Panc1 (cell line): ENCODE data around the gene GOLPH3. TPM values are rescaled to one million over a fixed set of nuclear protein-coding genes. Genes with fewer than 3 reads are reported as not detected.

Source experiments
- ATAC-seq: fragments of 200-7000 bp; cut with Tn5 transposase; 2 replicates; pipeline ENCODE4 v1.9.1; 2020; ENCODE audit warnings: mild to moderate bottlenecking, moderate library complexity
- BruUV-seq: library from RNA; stranded (reverse); fragments of 400-500 nt; replicated peaks from 2 replicates; lab custom pipeline; 2021; lab: Mats Ljungman, UMichigan
- CTCF ChIA-PET: fragments of 300-600 bp; sonication (Branson Sonifier 250); formaldehyde crosslinking; loops from one replicate; lab custom pipeline; 2022; ENCODE audit warnings: antibody characterized with exemption; lab: Charles Lee
- POLR2A ChIA-PET: fragments of 300-600 bp; sonication (Branson Sonifier 250); formaldehyde crosslinking; loops from one replicate; lab custom pipeline; 2022; ENCODE audit warnings: antibody characterized with exemption; lab: Charles Lee
- DNase-seq: peaks from one replicate; pipeline ENCODE4 v3.0.0-alpha.2; 2010; ENCODE audit warnings: low read depth, low spot score
- H3K27ac ChIP-seq: 2 replicates; pipeline ENCODE4 v1.5.1; 2011; ENCODE audit warnings: mild to moderate bottlenecking, low read length, inconsistent platforms
- H3K27me3 ChIP-seq: fragments of 200-500 bp; sonication (Bioruptor generic); 2 replicates; pipeline ENCODE4 v1.6.0; 2014; ENCODE audit warnings: low read length, inconsistent platforms; ENCODE audit not compliant: control insufficient read depth, insufficient read depth
- H3K36me3 ChIP-seq: fragments of 200-500 bp; sonication (Bioruptor generic); 2 replicates; pipeline ENCODE4 v1.5.1; 2014; ENCODE audit warnings: inconsistent platforms, mild to moderate bottlenecking, low read length, moderate library complexity; ENCODE audit not compliant: control insufficient read depth, insufficient read depth
- H3K4me1 ChIP-seq: 2 replicates; pipeline ENCODE4 v1.5.1; 2011; ENCODE audit warnings: inconsistent platforms, mild to moderate bottlenecking, low read length, moderate library complexity; ENCODE audit not compliant: control insufficient read depth, insufficient read depth
- H3K4me3 ChIP-seq, 2 experiments: 2 replicates each; pipeline ENCODE4 v1.5.1; 2011 to 2012; ENCODE audit warnings: low read depth in 2 of 2, low read length in 2 of 2, mild to moderate bottlenecking in 2 of 2, inconsistent platforms in 1 of 2, moderate library complexity in 1 of 2
- H3K9me3 ChIP-seq: fragments of 200-500 bp; sonication (Bioruptor generic); 2 replicates; pipeline ENCODE4 v1.5.1; 2014; ENCODE audit warnings: low read depth, mild to moderate bottlenecking, inconsistent platforms, low read length, moderate library complexity; ENCODE audit not compliant: control insufficient read depth, insufficient read depth
- CTCF ChIP-seq: fragments of 450-650 bp; IDR thresholded peaks from 2 replicates; pipeline ENCODE4 v1.5.1; 2017; ENCODE audit warnings: mild to moderate bottlenecking
- POLR2AphosphoS5 ChIP-seq: IDR thresholded peaks from 2 replicates; pipeline ENCODE4 v1.6.1; 2012; ENCODE audit warnings: mild to moderate bottlenecking, low read depth, low read length, moderate library complexity
- REST ChIP-seq, 2 experiments: IDR thresholded peaks; 2 replicates each; pipeline ENCODE4 v1.6.1; 2011 to 2012; ENCODE audit warnings: low read depth in 2 of 2, control low read depth in 1 of 2, low read length in 1 of 2, mild to moderate bottlenecking in 1 of 2, moderate library complexity in 1 of 2; ENCODE audit not compliant: insufficient read depth in 1 of 2
- SIN3A ChIP-seq: IDR thresholded peaks from 2 replicates; pipeline ENCODE4 v1.6.1; 2012; ENCODE audit warnings: low read depth, mild to moderate bottlenecking, low read length, moderate library complexity, borderline replicate concordance; ENCODE audit not compliant: insufficient read depth
- TCF7L2 ChIP-seq: IDR thresholded peaks from 2 replicates; pipeline ENCODE4 v1.6.1; 2011; ENCODE audit warnings: mild to moderate bottlenecking, low read depth, low read length, inconsistent platforms
- in situ Hi-C: cut with HindIII; loops from 2 replicates; pipeline ENCODE4 v1.10.0; 2016; ENCODE audit warnings: low sequenced_read_pairs, low pct_unique_long_range_greater_than_20kb
- intact Hi-C: fragments of 100-400 bp; cut with micrococcal nuclease; formaldehyde crosslinking; loops from one replicate; pipeline ENCODE4 v1.10.0; 2022; ENCODE audit not compliant: unreplicated experiment
- total RNA-seq: library from RNA; stranded (reverse); gene quantifications from one replicate; pipeline ENCODE4 v1.2.1, GENCODE V29; 2021; ENCODE audit not compliant: unreplicated experiment

The GOLPH3 gene
- total RNA-seq, 1 experiment from 2014 or later: 89.7 TPM

GRCh38 chr5:32123889-32124676 is 50.0 kb downstream of the GOLPH3 start:
- no peaks in the 10 kb centered on the region for H3K4me1 ChIP-seq
- no peak for TF ChIP-seq REST (IDR thresholded peaks at IDR 0.05; ENCODE audit: insufficient read depth in 1 of 2, low read depth in 2 of 2, low read length in 1 of 2)
- TF ChIP-seq CTCF: no peak
- TF ChIP-seq POLR2AphosphoS5: no peak
- no peak for TF ChIP-seq SIN3A
- TF ChIP-seq TCF7L2: no peak
- no peaks in the 10 kb centered on the region for H3K9me3 ChIP-seq
- H3K27me3 ChIP-seq: no peaks in the 10 kb centered on the region
- H3K4me3 ChIP-seq: no peak overlapping the region
- CTCF ChIA-PET: no interaction called here
- in situ Hi-C loops: no loop called here
- POLR2A ChIA-PET: no interaction called here
- no TSS peak for BruUV-seq
- intact Hi-C loops: no loop called here
- H3K36me3 ChIP-seq: peaks cover 27% of the 10 kb centered on the region; the same call in 1 of the 2 replicates
- no peak for DNase-seq
- ATAC-seq: no peak
- no peak overlapping the region for H3K27ac ChIP-seq

- ChIA-PET POLR2A (no interaction called here), CTCF (no interaction called here)
- BruUV-seq: no TSS peak
Measured at GRCh38 chr5:32123058-32123805, 50.9 kb downstream of the GOLPH3 start.

More at GRCh38 chr5:32123058-32123805, 50.9 kb downstream of the GOLPH3 start:
- Histone ChIP-seq H3K4me1 (no peaks in the 10 kb centered on the region), H3K9me3 (no peaks in the 10 kb centered on the region), H3K36me3 (peaks cover 27% of the 10 kb centered on the region; the same call in 1 of the 2 replicates), H3K4me3 (no peak overlapping the region), H3K27ac (no peak overlapping the region), H3K27me3 (no peaks in the 10 kb centered on the region)
- no peak for DNase-seq
- intact Hi-C loops (no loop called here), in situ Hi-C loops (no loop called here)
- no peak for TF ChIP-seq SIN3A
- TF ChIP-seq CTCF: no peak
- TF ChIP-seq POLR2AphosphoS5: no peak
- TF ChIP-seq REST (IDR thresholded peaks at IDR 0.05; ENCODE audit: insufficient read depth in 1 of 2, low read depth in 2 of 2, low read length in 1 of 2): no peak
- no peak for TF ChIP-seq TCF7L2
- no peak for ATAC-seq
